ENCODE results near the gene TTC22.

- TF ChIP-seq CTCF (conservative IDR thresholded peaks at IDR 0.05 in 1 of 2, IDR thresholded peaks at IDR 0.05 in 1 of 2; ENCODE audit: extremely low read depth in 1 of 2, insufficient read depth in 1 of 2, low read depth in 1 of 2, low read length in 2 of 2) (no peak), EZH2 (IDR thresholded peaks at IDR 0.05; ENCODE audit: borderline replicate concordance, low read length) (no peak)
Measured at GRCh38 chr1:54745274-54745673, 55.8 kb downstream of the TTC22 start.

Measured in mammary epithelial cell (primary cell).